DMS153 treated with DMSO at 0.1 percent for 48 hours (cell line): ENCODE measurements around the gene TEX2.
A peak's percentile ranks its signal among the peaks of the same experiment; 100 is the strongest.
"Not testable (repeated sequence)": the region's sequence is repeated elsewhere in the genome, so short reads cannot be mapped to it uniquely, and the experiment has no call there.

ENCODE experiments used
- DNase-seq: peaks from one replicate; lab custom pipeline; 2025; ENCODE audit not compliant: unreplicated experiment; lab: John Stamatoyannopoulos, UW

TEX2 gene

DNA sequence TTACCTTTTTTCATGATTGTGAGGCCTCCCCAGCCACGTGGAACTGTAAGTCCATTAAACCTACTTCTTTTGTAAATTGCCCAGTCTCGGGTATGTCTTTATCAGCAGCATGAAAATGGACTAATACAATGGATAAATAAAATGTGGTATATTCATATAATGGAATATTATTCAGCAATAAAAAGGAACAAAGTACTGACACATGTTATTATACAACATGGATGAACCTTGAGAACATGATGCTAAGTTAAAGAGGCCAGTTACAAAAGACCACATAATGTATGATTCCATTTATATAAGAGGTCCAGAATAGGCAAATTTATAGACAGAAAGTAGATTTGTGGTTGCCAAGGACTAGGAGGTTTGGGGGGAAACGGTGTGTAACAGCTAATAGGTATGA, 138.5 kb downstream of the TEX2 start:
- no peak for DNase-seq

DNA sequence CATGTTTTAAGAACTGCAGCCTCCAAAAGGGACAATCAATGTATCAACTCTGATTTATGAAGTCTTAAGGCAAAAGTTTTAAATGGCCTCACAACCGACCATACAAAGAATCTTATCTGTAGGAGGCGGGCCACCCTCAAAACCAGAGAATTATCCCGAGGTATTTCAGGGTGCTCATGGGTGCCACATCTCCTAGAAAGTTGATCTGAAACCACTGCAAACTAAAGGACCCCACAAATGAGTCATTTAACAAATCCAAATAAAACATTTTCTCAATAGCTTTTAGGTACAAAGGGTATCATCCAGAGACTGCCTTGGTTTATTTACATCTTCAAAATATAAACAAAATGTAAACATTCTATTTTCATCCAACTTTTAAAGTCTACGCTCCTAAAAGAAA, 139.9 kb downstream of the TEX2 start:
- DNase-seq, result no peak

DNA sequence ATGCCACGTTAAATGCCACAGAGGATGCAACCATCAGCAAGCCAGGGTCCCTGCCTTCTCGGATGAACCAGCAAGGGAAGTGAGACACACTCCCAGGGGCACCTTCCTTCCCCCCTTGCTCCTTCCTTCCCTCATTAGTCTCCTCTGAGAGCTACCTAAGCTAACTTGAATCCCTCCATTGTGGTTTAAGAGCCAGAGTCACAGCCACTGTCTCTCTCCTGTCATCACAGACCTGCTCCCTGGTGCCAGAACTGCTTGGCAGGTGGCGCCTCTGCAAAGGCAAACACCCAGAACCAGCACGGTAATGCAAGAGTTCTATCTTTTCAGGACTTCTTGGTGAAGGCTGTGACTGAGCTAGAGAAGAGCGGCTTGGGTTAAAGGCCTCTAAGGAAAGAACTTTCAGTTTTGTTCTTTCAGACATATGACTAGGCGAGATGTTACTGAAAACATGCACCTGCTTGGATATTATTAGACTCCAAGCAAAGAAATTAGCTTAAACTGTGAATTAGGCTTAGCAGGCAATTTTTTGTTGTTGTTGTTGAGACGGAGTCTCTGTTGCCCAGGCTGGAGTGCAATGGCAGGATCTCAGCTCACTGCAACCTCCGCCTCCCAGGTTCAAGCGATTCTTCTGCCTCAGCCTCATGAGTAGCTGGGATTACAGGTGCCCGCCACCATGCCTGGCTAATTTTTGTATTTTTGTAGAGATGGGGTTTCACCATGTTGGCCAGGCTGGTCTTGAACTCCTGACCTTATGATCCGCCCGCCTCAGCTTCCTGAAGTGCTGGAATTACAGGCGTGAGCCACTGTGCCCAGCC, 141.9 kb downstream of the TEX2 start:
- DNase-seq, result not testable (repeated sequence)

DNA sequence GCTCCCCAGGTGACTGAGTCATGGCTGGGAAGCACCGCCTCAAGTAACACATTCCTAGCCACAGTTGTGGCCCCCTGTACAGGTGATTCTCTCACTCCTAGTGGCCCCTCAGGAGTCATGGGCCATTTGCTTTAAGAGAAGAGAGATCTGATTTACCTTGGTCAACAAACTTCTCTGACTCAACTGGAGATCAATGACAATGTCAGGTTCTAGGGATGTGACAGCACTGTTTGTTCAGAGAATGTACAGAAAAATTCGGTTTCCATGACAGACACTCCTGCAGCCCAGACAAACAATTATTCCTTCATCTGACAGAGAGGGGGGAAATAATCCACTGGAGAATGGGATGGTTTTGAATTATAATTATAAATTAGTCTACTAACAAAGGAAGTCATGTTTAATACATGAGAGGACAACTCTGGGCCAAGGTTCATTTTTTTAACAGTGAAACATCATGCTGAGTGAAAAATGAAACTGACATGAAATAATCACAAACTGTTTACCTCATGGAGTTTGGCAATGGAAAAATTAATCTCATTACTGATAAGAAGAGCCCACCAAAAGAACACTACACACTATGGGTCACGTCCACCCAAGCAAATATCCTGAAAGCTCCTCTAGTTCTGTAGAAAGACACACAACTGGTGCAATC, 142.8 kb downstream of the TEX2 start:
- DNase-seq, result no peak

DNA sequence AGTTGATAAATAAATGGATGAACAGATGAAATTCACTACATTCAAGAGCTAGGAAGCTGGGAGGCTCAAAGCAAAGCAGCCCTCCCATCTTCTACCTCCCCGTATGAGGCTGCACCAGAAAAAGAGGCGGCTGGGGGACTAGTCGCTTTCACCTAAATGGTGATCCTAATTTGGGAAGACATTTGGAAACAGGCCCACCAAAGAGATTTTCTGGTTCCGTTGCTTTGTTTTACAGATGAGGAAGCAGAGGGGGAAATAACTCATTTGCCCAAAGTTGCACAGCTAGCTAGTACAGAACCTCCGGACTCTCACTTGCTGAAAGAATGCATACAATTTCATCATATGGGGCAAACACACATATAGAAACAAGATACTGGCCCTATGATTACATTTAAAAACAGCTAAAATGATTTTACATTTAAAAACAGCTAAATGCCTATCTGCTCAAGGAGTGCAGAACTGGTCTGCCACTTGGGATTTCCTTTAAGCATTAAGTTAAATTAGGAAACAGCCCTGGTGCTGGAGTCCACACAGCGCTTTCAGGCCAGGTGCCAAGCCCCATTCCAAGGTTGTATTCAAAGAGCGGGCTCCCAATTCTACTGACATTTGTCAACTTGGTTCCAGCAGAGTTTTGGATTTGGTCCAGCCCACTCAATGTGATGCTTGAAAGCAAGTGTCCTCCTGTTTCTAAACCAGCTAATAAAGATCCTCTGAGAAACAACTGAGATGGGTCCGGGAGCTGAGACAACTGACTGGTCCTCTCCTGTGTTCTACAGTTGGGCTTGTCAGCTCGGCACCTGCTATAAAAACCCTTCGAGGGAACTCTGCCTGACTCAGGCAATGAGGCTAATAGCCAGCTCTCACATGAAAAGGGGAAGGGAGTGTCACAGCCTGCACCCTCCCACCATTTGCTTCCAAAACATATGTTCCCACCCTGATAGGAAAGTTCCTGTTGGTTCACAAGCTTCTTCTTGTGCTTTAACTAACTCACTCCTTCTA, 144.8 kb downstream of the TEX2 start:
- peak; percentile 23 for DNase-seq

DNA sequence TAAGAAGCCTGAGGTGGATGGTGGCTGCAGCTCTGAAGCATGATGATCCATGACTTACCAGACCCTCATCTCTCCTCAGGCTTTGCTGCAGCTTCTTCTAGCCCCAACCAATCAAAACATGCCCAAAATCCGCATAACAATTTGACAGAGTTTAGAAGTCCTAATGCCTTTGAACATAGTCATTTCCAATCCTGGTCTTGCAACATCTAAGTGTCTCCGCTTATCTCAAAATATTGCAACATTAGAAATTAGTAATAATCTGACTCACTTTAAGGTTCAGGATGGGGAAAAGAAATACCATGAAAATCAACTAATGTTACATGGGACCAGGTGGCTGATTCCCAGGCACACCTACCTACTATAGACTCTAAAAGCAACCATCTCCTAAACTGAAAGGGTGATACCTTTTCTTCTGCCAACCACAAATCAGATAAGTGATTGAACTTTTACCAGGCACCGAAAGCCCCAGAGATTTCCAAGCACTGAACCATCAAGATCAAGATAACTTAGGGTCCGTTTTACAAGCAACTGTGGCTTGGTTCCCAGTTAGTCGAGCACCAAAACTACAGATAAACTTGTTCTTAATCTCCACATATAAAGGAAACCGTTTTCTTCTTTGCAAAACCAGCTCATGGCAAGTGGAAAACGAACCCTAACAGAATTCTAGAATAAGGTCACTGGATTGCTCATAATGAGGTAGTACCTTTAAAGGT, 147.1 kb downstream of the TEX2 start:
- DNase-seq, result no peak

DNA sequence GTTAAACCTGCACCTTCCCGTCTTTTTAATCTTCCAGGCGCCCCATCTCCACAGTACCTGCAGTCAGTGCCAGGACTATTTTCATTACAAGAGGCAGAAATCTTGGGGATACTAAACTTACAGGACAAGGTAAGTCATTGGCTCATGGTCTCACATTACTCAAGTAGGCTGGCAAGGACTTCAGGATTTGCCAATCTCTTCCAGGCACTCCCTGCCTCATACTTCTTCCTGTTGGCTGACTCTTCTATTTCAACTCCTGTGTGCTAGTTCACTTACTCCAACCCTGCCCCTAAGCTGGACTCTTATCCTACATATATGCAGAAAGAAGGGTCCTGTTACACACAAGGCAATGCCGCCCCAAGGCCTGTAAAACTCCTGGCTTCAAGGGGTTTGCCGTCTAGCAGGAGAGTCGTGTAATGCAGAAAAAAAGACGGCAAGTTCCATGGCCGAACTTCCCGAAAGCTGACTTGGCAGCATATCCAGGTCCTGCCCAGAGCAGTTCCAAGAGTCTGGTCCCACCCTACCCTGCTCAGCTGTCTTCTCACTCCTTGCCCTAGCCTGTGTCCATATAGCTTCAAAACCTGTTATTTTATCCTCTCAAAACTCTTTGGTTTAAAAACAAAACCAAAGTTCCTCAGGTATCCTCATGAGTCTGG, 147.9 kb downstream of the TEX2 start:
- no peak for DNase-seq

DNA sequence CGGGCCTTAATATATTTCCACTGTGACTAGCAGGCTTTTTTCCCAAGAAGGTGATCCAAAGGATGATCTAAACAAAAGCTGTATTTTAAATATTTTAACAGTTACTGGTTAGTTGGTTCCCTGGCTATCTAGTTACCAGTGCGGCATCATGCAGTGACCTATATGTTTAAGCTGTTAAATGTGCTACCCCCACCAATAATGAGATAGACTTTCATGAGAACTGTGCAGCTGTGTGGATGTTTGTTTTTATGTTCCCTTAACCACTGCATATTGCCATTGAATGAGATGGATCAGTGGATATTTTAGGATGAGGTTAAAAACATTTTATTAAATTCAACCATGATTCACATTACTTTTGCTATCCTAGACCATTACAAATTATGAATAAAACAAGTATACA, 150.1 kb downstream of the TEX2 start:
- no peak for DNase-seq

DNA sequence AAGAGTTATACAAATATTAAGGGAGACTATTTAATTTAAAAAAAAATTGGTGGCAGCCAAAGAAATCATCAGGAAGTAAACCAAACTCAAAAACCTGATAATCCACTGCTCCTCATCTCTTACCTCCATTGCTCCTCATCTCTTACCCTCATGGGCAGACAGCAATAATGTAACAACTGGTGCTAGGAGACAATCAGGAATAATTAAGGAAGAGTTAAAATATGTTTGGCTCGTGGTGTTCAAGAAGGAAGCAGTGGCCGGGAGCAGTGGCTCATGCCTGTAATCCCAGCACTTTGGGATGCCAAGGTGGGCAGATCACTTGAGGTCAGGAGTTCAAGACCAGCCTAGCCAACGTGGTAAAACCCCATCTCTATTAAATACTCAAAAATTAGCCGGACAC, 151.2 kb downstream of the TEX2 start:
- no peak for DNase-seq

DNA sequence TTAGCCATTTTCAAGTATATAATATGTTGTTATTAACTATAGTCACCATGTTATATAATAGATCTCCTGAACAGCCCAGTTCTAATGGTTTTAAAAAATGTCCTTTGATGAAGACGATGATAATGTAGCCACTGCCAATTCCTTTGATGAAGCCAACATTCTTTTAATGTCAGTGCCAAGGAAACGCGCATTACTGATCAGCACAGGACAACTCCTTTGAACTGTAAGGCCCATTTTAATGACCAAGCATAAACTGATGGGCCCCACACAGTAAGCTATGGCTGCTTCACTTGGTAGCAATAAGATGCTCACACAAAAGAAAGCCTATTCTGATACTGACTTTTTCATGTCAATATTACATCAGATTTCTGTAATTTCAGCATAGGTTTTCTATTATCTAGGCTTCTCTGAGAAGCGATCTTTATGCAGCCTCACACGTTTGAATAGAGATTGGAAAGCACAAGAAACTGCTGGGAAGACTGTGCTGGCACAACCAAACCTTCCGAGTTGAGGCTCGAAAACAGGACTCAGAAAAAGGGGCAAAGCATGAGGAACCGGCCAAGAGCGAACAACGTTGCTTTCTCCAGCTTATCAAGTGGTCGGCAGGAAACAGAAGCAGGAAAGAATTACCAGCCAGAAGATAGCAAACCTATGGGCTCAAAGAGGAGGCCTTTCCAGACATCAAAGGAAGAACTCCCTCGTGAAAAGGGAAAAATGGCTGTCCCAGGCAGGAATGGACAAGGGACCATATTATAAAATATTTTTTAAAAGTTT, 152.5 kb downstream of the TEX2 start:
- no peak for DNase-seq

DNA sequence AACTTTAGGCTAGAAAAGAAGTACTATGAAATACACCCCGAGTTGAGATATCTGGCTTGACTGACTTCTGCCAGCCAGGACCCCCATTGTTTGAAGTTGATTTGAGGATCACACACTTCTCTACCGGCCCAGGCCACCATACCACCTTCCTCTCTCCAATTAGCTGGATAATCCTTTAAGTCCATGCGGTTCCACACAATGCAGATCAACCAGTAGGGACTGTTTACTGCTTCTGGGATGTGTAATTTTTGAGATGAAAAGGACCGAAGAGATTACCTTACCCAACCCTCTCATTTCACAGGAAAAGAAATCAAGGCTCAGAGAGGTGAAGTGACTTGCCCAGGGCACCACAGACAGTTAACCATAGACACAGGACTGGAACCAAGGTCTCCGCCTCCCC, 153.7 kb downstream of the TEX2 start:
- DNase-seq, result no peak

DNA sequence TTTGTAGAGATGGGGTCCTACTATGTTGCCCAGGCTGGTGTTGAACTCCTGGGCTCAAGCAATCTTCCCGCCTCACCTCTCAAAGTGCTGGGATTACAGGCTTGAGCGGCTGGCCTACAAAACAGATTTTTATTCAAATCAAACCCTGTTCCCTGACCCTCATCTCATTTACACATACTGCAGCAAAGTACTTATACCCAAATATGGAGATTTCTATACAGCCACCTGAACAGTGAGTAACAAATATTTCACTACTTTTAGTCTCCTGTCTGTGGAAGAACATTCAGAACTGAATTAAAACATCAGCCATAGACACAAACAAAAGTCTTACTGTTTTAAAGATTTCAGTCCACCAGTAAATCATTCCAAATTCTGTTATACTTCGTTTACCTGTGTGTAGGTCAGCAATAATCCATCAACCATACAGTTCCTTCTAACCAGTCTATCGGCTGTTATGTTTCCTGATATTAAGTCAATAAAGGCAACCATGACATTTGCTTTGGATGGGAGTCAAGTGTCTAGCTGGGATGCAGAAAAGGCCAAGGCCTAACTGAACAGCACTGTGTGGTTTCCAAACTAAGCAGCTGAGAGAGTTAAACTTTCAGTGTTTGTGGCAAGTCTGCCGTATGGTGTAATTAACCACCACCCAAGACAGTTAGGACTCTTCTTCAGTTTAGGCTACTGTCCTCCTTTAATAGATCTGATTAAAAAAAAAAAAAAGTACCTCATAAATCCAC, 155.4 kb downstream of the TEX2 start:
- peak; percentile 72 for DNase-seq

DNA sequence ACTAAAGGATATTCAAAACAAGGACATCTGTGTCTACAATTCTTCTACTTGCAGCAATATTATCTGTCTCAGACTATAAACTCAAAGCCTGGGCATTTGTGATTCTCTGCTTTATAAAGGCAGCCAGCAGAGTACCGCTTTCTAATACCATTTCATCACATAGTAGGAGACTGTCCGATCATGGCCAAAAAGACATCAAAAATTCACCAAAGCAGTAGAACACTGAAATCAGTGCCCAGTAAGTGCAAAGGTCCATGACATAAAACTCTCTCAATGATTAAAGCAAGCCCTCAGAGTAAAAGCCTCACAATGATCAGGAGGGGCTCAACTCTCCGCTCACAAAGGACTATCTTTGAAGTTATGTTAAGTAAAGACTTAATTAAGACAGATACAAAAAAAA, 156.1 kb downstream of the TEX2 start:
- no peak for DNase-seq

DNA sequence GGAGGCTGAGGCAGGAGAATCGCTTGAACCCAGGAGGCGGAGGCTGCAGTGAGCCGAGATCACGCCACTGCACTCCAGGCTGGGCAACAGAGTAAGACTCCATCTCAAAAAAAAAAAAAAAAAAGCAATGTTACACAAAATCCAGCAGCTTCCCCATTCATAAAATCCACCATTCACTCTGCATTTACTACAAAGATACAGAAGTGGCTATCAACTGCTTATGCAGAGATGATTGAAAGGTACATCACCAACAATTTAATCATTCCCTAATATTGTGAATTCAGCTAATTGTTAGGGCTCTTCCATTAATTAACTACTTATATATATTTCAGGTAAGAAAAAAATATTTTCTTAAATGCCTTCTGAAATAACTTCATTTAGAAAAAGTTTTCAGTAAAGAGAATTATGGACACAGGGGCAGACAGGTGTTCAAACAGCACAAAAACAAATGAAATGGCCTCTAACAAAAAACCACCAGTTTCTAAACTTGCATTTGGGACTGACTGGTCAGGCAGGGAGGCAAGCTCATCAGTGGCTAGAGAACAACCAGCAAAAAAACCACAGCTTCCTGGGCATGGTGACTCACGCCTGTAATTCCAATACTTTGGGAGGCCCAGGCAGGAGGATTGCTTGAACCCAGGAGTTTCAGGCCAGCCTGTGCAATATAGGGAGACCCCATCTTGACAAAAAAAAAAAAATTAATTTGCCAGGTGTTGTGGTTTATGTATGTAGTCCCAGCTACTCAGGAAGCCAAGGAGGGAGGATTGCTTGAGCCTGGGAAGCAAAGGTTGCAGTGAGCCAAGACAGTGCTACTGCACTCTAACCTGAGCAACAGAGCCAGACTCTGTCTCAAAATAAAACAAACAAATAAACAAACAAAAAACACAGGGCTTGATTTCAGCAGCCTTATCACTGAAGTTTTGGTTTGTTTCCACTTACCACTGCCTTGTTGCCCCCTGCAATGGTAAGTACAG, 159.4 kb downstream of the TEX2 start:
- no peak for DNase-seq

DNA sequence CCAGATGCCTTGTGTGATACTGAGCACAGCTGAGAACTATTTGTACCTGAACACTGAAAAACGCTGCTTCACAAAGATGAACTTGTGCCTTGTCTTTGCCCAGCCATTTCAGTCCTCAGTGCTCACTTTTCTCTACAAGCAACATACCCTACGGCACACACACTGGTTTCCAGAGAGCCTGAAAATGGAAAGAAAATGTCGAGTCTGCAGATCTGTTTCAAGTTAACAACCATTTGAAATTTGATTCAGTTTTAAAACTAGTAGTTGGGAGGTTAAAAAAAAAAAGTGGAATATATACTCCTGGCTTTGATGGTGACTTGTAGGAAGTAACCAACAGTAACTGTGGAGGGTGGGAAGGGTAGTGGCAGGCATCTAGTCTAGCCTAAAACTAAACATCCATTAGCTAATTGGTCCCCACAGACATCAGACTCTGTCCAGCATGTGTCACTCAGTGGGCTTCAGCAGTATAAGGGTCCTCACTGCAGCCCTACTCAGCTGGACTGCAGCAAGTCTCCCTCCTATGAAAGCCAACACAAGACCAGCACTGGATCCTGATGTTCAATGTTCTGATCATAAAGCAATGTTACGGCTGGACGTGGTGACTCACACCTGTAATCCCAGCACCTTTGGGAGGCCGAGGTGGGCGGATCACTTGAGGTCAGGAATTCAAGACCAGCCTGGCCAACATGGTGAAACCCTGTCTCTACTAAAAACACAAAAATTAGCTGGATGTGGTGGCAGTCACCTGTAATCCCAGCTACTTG, 160.3 kb downstream of the TEX2 start:
- no peak for DNase-seq

DNA sequence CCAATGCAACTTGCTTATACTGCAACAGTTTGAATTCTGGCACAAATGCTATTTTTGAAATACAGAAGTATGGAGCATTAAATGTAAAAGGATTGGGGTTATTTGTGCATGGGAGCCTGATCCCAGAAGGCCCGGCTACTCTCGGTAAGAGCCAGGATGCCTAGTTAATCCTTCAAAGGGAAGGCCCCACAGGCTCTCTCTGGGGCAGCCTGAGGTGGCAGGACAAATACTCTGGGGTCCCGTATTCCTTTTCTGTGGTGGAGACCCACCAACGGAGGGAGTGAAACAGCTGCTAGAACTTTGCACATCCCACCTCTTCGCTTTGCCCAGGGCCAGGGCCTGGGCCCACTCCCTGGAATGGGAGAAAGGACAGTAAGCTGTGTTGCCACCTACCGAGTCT, 163.5 kb downstream of the TEX2 start:
- DNase-seq, result no peak
